ENCODE results near the gene BCL11A. TPM values are rescaled to one million over a fixed set of nuclear protein-coding genes. Genes with fewer than 3 reads are reported as not detected.

Gene BCL11A
- total RNA-seq, 1 experiment from 2014 or later = 91.4 TPM

- no peak overlapping the region for H2BK120ac ChIP-seq (ENCODE audit: low read depth, low read length, poor library complexity, severe bottlenecking)
- H3K9ac ChIP-seq (ENCODE audit: extremely low read depth, insufficient read length, low read length) = no peak overlapping the region
- Mint-ChIP-seq H3K4me1 (peaks cover 33 to 38% of the 10 kb centered on the region in 2 experiments), H3K27ac (peak overlapping the region in 2 of 3 experiments; percentile 85; a peak in 2 of 7 replicates), H3K36me3 (ENCODE audit: insufficient read depth in 1 of 3, low read depth in 3 of 3) (peaks cover 36 to 54% (median 51%) of the 10 kb centered on the region in 3 experiments), H3K4me3 (no peak overlapping the region), H3K27me3 (ENCODE audit: low read depth) (no peaks in the 10 kb centered on the region), H3K9me3 (peaks cover 0 to 10% of the 10 kb centered on the region in 2 experiments; a peak in 2 of 5 replicates)
- no peaks in the 10 kb centered on the region for H3K9me3 ChIP-seq (ENCODE audit: control insufficient read depth, low read depth, low read length)
- H2BK5ac ChIP-seq (ENCODE audit: insufficient read length, low read length) = no peak overlapping the region
- no peak overlapping the region for H3K4me2 ChIP-seq (ENCODE audit: insufficient read depth, insufficient read length, low read length)
- no peak overlapping the region for H2BK12ac ChIP-seq (ENCODE audit: insufficient read length, low read depth, low read length)
- H4K91ac ChIP-seq (ENCODE audit: insufficient read length, low read depth, low read length) = no peak overlapping the region
- no peak overlapping the region for H3K14ac ChIP-seq (ENCODE audit: insufficient read depth, low read length)
- no peak overlapping the region for H3K4ac ChIP-seq (ENCODE audit: low read depth, low read length)
- no peaks in the 10 kb centered on the region for H3K27me3 ChIP-seq (ENCODE audit: insufficient read depth, low read length)
- peaks cover 11% of the 10 kb centered on the region; the same call in 1 of the 2 replicates for H3K4me1 ChIP-seq (ENCODE audit: insufficient read depth, low read length)
- no peak overlapping the region for H3K18ac ChIP-seq (ENCODE audit: insufficient read length, low read depth, low read length)
- H4K5ac ChIP-seq (ENCODE audit: insufficient read length, low read depth, low read length) = no peak overlapping the region
- H4K20me1 ChIP-seq (ENCODE audit: control insufficient read depth, insufficient read depth, insufficient read length) = no peaks in the 10 kb centered on the region
- DNase-seq = no peak
- no peak overlapping the region for H3T11ph ChIP-seq (ENCODE audit: low read length)
- no CpG with 5 or more reads among the region's 4 CpGs for WGBS (ENCODE audit: extremely low coverage, insufficient read length, low lambda C conversion rate)
- H2BK15ac ChIP-seq (ENCODE audit: low read depth, low read length) = no peak overlapping the region
- H2AK5ac ChIP-seq (ENCODE audit: insufficient read length, low read length) = no peak overlapping the region
- TF ChIP-seq, protein P1, sequence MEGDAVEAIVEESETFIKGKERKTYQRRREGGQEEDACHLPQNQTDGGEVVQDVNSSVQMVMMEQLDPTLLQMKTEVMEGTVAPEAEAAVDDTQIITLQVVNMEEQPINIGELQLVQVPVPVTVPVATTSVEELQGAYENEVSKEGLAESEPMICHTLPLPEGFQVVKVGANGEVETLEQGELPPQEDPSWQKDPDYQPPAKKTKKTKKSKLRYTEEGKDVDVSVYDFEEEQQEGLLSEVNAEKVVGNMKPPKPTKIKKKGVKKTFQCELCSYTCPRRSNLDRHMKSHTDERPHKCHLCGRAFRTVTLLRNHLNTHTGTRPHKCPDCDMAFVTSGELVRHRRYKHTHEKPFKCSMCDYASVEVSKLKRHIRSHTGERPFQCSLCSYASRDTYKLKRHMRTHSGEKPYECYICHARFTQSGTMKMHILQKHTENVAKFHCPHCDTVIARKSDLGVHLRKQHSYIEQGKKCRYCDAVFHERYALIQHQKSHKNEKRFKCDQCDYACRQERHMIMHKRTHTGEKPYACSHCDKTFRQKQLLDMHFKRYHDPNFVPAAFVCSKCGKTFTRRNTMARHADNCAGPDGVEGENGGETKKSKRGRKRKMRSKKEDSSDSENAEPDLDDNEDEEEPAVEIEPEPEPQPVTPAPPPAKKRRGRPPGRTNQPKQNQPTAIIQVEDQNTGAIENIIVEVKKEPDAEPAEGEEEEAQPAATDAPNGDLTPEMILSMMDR (conservative IDR thresholded peaks at IDR 0.05) = no peak
- H3K79me2 ChIP-seq (ENCODE audit: insufficient read depth, low read length) = peaks cover 1% of the 10 kb centered on the region; the same call in 1 of the 2 replicates
- no peaks in the 10 kb centered on the region for H3K23me2 ChIP-seq (ENCODE audit: insufficient read length, low read depth, low read length, poor library complexity, severe bottlenecking)
- no peak overlapping the region for H3K23ac ChIP-seq (ENCODE audit: insufficient read length, low read depth, low read length)
- H3K79me1 ChIP-seq (ENCODE audit: insufficient read depth, low read depth, low read length, poor library complexity, severe bottlenecking) = no peaks in the 10 kb centered on the region
- no peak overlapping the region for H2AFZ ChIP-seq (ENCODE audit: low read length)
- H3K56ac ChIP-seq (ENCODE audit: insufficient read length, low read depth, low read length) = no peak overlapping the region
- no peak overlapping the region for H2BK20ac ChIP-seq (ENCODE audit: low read depth, low read length, poor library complexity, severe bottlenecking)
- no peak overlapping the region for H4K8ac ChIP-seq (replicated peaks; ENCODE audit: insufficient read length, low read depth, low read length)
- no peak overlapping the region for H3K27ac ChIP-seq (ENCODE audit: insufficient read length, low read depth, low read length)
These were observed 87.7 kb downstream of the BCL11A start for GRCh38 chr2:60465736-60466135.
